H9 (cell line): ENCODE measurements around the gene BOLA3. TPM values are rescaled to one million over a fixed set of nuclear protein-coding genes. Genes with fewer than 3 reads are reported as not detected.

Experiments used
- DNase-seq: peaks from one replicate; pipeline ENCODE4 v3.0.0-alpha.2; 2017
- H2AFZ ChIP-seq: one replicate; pipeline ENCODE4 v1.6.1; 2013; ENCODE audit warnings: mild to moderate bottlenecking, low read length, control low read depth, moderate library complexity
- H2AK5ac ChIP-seq: 2 replicates; pipeline ENCODE4 v1.6.1; 2013; ENCODE audit warnings: low read length, control low read depth, mixed read lengths; ENCODE audit not compliant: insufficient read length
- H2BK120ac ChIP-seq: one replicate; pipeline ENCODE4 v1.6.1; 2013; ENCODE audit warnings: low read depth, mild to moderate bottlenecking, low read length, control low read depth, inconsistent platforms; ENCODE audit not compliant: poor library complexity, severe bottlenecking
- H2BK12ac ChIP-seq: 2 replicates; pipeline ENCODE4 v1.6.1; 2013; ENCODE audit warnings: low read length, control low read depth, mixed read lengths, low read depth; ENCODE audit not compliant: insufficient read length
- H2BK15ac ChIP-seq: 2 replicates; pipeline ENCODE4 v1.6.1; 2013; ENCODE audit warnings: low read depth, low read length, control low read depth
- H2BK20ac ChIP-seq: one replicate; pipeline ENCODE4 v1.6.1; 2013; ENCODE audit warnings: low read depth, mild to moderate bottlenecking, low read length, control low read depth, inconsistent platforms; ENCODE audit not compliant: poor library complexity, severe bottlenecking
- H2BK5ac ChIP-seq: 2 replicates; pipeline ENCODE4 v1.6.1; 2013; ENCODE audit warnings: low read length, control low read depth, mixed read lengths; ENCODE audit not compliant: insufficient read length
- H3K14ac ChIP-seq: 2 replicates; pipeline ENCODE4 v1.6.1; 2013; ENCODE audit warnings: low read length, control low read depth; ENCODE audit not compliant: insufficient read depth
- H3K18ac ChIP-seq: 2 replicates; pipeline ENCODE4 v1.6.1; 2013; ENCODE audit warnings: low read depth, mild to moderate bottlenecking, mixed read lengths, low read length, control low read depth; ENCODE audit not compliant: insufficient read length
- H3K23ac ChIP-seq: 2 replicates; pipeline ENCODE4 v1.6.1; 2013; ENCODE audit warnings: low read length, control low read depth, mixed read lengths, low read depth; ENCODE audit not compliant: insufficient read length
- H3K23me2 ChIP-seq: 2 replicates; pipeline ENCODE4 v1.6.1; 2013; ENCODE audit warnings: low read depth, mild to moderate bottlenecking, mixed read lengths, low read length, control low read depth; ENCODE audit not compliant: insufficient read length, poor library complexity, severe bottlenecking
- H3K27ac ChIP-seq: 2 replicates; pipeline ENCODE4 v1.5.1; 2013; ENCODE audit warnings: low read length, control low read depth, mixed read lengths, low read depth; ENCODE audit not compliant: insufficient read length
- H3K27me3 ChIP-seq: 2 replicates; pipeline ENCODE4 v1.6.1; 2013; ENCODE audit warnings: low read length, control low read depth, inconsistent platforms; ENCODE audit not compliant: insufficient read depth
- H3K4ac ChIP-seq: 2 replicates; pipeline ENCODE4 v1.6.1; 2013; ENCODE audit warnings: low read depth, mild to moderate bottlenecking, control low read depth, inconsistent platforms, low read length, moderate library complexity
- H3K4me1 ChIP-seq: 2 replicates; pipeline ENCODE4 v1.6.1; 2013; ENCODE audit warnings: low read length, control low read depth, inconsistent platforms; ENCODE audit not compliant: insufficient read depth
- H3K4me2 ChIP-seq: 2 replicates; pipeline ENCODE4 v1.6.1; 2013; ENCODE audit warnings: low read length, control low read depth, mixed read lengths; ENCODE audit not compliant: insufficient read length, insufficient read depth
- H3K56ac ChIP-seq: 2 replicates; pipeline ENCODE4 v1.6.1; 2013; ENCODE audit warnings: low read depth, mild to moderate bottlenecking, mixed read lengths, low read length, control low read depth; ENCODE audit not compliant: insufficient read length
- H3K79me1 ChIP-seq: 2 replicates; pipeline ENCODE4 v1.6.1; 2013; ENCODE audit warnings: low read depth, mild to moderate bottlenecking, moderate library complexity, low read length, control low read depth, inconsistent platforms; ENCODE audit not compliant: insufficient read depth, poor library complexity, severe bottlenecking
- H3K79me2 ChIP-seq: 2 replicates; pipeline ENCODE4 v1.6.1; 2013; ENCODE audit warnings: low read length, control low read depth, inconsistent platforms; ENCODE audit not compliant: insufficient read depth
- H3K9ac ChIP-seq: 2 replicates; pipeline ENCODE4 v1.6.1; 2013; ENCODE audit warnings: low read length, control low read depth, mixed read lengths; ENCODE audit not compliant: insufficient read length; ENCODE audit errors: extremely low read depth
- H3K9me3 ChIP-seq: one replicate; pipeline ENCODE4 v1.6.1; 2013; ENCODE audit warnings: low read depth, low read length, inconsistent platforms; ENCODE audit not compliant: control insufficient read depth
- H3T11ph ChIP-seq: one replicate; pipeline ENCODE4 v1.6.1; 2013; ENCODE audit warnings: mild to moderate bottlenecking, low read length, control low read depth, inconsistent platforms
- H4K20me1 ChIP-seq: one replicate; pipeline ENCODE4 v1.6.1; 2013; ENCODE audit not compliant: control insufficient read depth, insufficient read length, insufficient read depth
- H4K5ac ChIP-seq: 2 replicates; pipeline ENCODE4 v1.6.1; 2013; ENCODE audit warnings: low read depth, mild to moderate bottlenecking, mixed read lengths, low read length, control low read depth; ENCODE audit not compliant: insufficient read length
- H4K8ac ChIP-seq: replicated peaks from 2 replicates; pipeline ENCODE4 v1.6.1; 2013; ENCODE audit warnings: low read length, control low read depth, mixed read lengths, low read depth; ENCODE audit not compliant: insufficient read length
- H4K91ac ChIP-seq: 2 replicates; pipeline ENCODE4 v1.6.1; 2013; ENCODE audit warnings: low read depth, mild to moderate bottlenecking, moderate library complexity, mixed read lengths, low read length, control low read depth; ENCODE audit not compliant: insufficient read length
- H3K27ac Mint-ChIP-seq, 3 experiments: 2 replicates in 2 of 3; 3 replicates in 1 of 3; pipeline ENCODE4 v1.8.0; 2020 to 2021; ENCODE audit warnings: mixed read lengths in 3 of 3, mild to moderate bottlenecking in 1 of 3, moderate library complexity in 1 of 3
- H3K27me3 Mint-ChIP-seq: 2 replicates; pipeline ENCODE4 v1.8.0; 2021; ENCODE audit warnings: low read depth, mild to moderate bottlenecking, moderate library complexity, mixed read lengths
- H3K36me3 Mint-ChIP-seq, 3 experiments: 2 replicates in 2 of 3; 3 replicates in 1 of 3; pipeline ENCODE4 v1.8.0; 2020 to 2021; ENCODE audit warnings: low read depth in 3 of 3, mixed read lengths in 3 of 3; ENCODE audit not compliant: insufficient read depth in 1 of 3
- H3K4me1 Mint-ChIP-seq, 2 experiments: 2 replicates each; pipeline ENCODE4 v1.8.0; 2020; ENCODE audit warnings: mixed read lengths in 2 of 2
- H3K4me3 Mint-ChIP-seq, 2 experiments: 2 replicates in 1 of 2; 3 replicates in 1 of 2; pipeline ENCODE4 v1.8.0; 2020 to 2021; ENCODE audit warnings: mild to moderate bottlenecking in 2 of 2, mixed read lengths in 2 of 2, moderate library complexity in 1 of 2
- H3K9me3 Mint-ChIP-seq, 2 experiments: 2 replicates in 1 of 2; 3 replicates in 1 of 2; pipeline ENCODE4 v1.8.0; 2020; ENCODE audit warnings: mild to moderate bottlenecking in 2 of 2, mixed read lengths in 2 of 2, moderate library complexity in 1 of 2
- CTCF ChIP-seq: fragments of 200-600 bp; sonication (generic); conservative IDR thresholded peaks from 3 replicates; pipeline ENCODE4 v1.8.0; 2021; ENCODE audit warnings: antibody characterized with exemption, mild to moderate bottlenecking
- WGBS: extraction: QIAGEN DNeasy Blood & Tissue Kit; methylation state at CpG from one replicate; pipeline ENCODE4 v1.1.7; 2013; ENCODE audit warnings: missing lambda C conversion rate, low lambda C conversion rate, mixed read lengths; ENCODE audit not compliant: insufficient read length; ENCODE audit errors: extremely low coverage; 5-methylcytosine and 5-hydroxymethylcytosine counted together
- long read RNA-seq: library from polyadenylated mRNA; unstranded; transcript quantifications from one replicate; pipeline ENCODE4 v2.0.0, GENCODE V29; 2020
- total RNA-seq: library from RNA; stranded (reverse); gene quantifications from 2 replicates; pipeline ENCODE4 v1.2.1, GENCODE V29; 2021

BOLA3 gene, protein sequence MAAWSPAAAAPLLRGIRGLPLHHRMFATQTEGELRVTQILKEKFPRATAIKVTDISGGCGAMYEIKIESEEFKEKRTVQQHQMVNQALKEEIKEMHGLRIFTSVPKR
- 45.0 and 51.9 TPM in 2 replicates for total RNA-seq
- long read RNA-seq, transcript BOLA3-202 (4 exons, 639 nt): major isoform, 7 of 13 reads
- long read RNA-seq, partial matches to known transcripts: 3 of 13 reads
- long read RNA-seq, other reads (novel, unspliced or antisense): 0 of 13 reads

- H3K9me3 ChIP-seq: no peaks in the 10 kb centered on the region
- no peak within 1 kb of the TSS for H3K27ac ChIP-seq
Observed at GRCh38 chr2:74147727-74148456, at the start of gene BOLA3. TSS of gene BOLA3 (minus strand) at chr2:74147912. CDS start at chr2:74147874, 38 bp downstream.

More at GRCh38 chr2:74147727-74148456, at the start of gene BOLA3:
- Histone ChIP-seq H4K8ac (no peak within 1 kb of the TSS), H3K4me1 (no peaks in the 10 kb centered on the region), H3K23ac (no peak within 1 kb of the TSS), H2BK20ac (no peak within 1 kb of the TSS), H3K79me1 (no peaks in the 10 kb centered on the region), H2AK5ac (no peak within 1 kb of the TSS), H2BK15ac (no peak within 1 kb of the TSS), H4K91ac (no peak within 1 kb of the TSS), H3K18ac (peak within 1 kb of the TSS; percentile 47), H2BK12ac (no peak within 1 kb of the TSS), H3K4ac (no peak within 1 kb of the TSS), H3K27me3 (no peaks in the 10 kb centered on the region), H3K9ac (peak within 1 kb of the TSS; percentile 77), H3K79me2 (no peaks in the 10 kb centered on the region), H4K5ac (no peak within 1 kb of the TSS), H3T11ph (no peak within 1 kb of the TSS), H2BK5ac (no peak within 1 kb of the TSS), H2AFZ (peak within 1 kb of the TSS; percentile 3), H3K14ac (peak within 1 kb of the TSS; percentile 53; the same call in 1 of the 2 replicates), H4K20me1 (no peaks in the 10 kb centered on the region), H2BK120ac (no peak within 1 kb of the TSS), H3K4me2 (peak within 1 kb of the TSS; percentile 71), H3K56ac (no peak within 1 kb of the TSS), H3K23me2 (peaks cover 13% of the 10 kb centered on the region)
- no peak within 1 kb of the TSS for H3K27ac Mint-ChIP-seq
- WGBS: no CpG with 5 or more reads among the region's 67 CpGs
- peaks cover 0 to 18% (median 11%) of the 10 kb centered on the region in 3 experiments; a peak in 4 of 7 replicates for H3K36me3 Mint-ChIP-seq
- peak; percentile 93 for DNase-seq
- H3K4me1 Mint-ChIP-seq: peaks cover 3 to 7% of the 10 kb centered on the region in 2 experiments; a peak in 2 of 4 replicates
- no peaks in the 10 kb centered on the region for H3K9me3 Mint-ChIP-seq
- TF ChIP-seq CTCF: peak; percentile 75
- no peaks in the 10 kb centered on the region for H3K27me3 Mint-ChIP-seq
- H3K4me3 Mint-ChIP-seq: no peak within 1 kb of the TSS
